Fibroblast of villous mesenchyme (primary cell): ENCODE data around the gene HAP1. TPM values are rescaled to one million over a fixed set of nuclear protein-coding genes. Genes with fewer than 3 reads are reported as not detected.

ENCODE experiments used
- DNase-seq: peaks from one replicate; pipeline ENCODE4 v3.0.0-alpha.2; 2010; ENCODE audit warnings: low read depth
- H3K4me3 ChIP-seq: 2 replicates; pipeline ENCODE4 v1.5.1; 2011; ENCODE audit warnings: low read depth, mild to moderate bottlenecking, low read length
- total RNA-seq: library from RNA; depleted of rRNA; stranded (reverse); fragments of >200 nt; gene quantifications from 2 replicates; pipeline ENCODE4 v1.2.3, GENCODE V29; 2012
- TF ChIP-seq, protein P1 (sequence below): IDR thresholded peaks from 2 replicates; pipeline ENCODE4 v1.5.1; 2012; ENCODE audit warnings: low read depth, mild to moderate bottlenecking, low read length; ENCODE audit not compliant: insufficient read depth

Gene HAP1
- total RNA-seq, 1 donor = under 0.01 TPM

DNA sequence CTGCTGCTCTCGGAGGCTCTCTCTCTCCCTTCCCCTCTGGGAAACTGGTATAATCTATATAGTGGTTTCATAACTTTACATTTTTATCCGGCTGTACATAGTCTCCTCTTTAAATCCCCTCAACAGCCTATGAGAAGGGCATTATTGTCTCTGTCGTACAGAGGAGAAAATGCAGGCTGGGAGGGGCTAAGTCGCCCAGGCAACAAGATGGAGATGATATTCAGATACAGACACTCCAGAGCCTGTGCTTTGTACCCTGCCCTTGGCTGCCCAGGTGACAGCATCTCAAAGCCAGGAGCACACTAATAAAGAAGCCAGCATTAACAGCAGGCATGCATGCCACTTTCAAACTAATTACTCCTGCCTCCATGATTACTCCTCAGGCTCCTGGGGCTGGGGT lies 50.4 kb downstream of the HAP1 start:
- TF ChIP-seq, protein P1, sequence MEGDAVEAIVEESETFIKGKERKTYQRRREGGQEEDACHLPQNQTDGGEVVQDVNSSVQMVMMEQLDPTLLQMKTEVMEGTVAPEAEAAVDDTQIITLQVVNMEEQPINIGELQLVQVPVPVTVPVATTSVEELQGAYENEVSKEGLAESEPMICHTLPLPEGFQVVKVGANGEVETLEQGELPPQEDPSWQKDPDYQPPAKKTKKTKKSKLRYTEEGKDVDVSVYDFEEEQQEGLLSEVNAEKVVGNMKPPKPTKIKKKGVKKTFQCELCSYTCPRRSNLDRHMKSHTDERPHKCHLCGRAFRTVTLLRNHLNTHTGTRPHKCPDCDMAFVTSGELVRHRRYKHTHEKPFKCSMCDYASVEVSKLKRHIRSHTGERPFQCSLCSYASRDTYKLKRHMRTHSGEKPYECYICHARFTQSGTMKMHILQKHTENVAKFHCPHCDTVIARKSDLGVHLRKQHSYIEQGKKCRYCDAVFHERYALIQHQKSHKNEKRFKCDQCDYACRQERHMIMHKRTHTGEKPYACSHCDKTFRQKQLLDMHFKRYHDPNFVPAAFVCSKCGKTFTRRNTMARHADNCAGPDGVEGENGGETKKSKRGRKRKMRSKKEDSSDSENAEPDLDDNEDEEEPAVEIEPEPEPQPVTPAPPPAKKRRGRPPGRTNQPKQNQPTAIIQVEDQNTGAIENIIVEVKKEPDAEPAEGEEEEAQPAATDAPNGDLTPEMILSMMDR = no peak
- no peak overlapping the region for H3K4me3 ChIP-seq
- DNase-seq = no peak

DNA sequence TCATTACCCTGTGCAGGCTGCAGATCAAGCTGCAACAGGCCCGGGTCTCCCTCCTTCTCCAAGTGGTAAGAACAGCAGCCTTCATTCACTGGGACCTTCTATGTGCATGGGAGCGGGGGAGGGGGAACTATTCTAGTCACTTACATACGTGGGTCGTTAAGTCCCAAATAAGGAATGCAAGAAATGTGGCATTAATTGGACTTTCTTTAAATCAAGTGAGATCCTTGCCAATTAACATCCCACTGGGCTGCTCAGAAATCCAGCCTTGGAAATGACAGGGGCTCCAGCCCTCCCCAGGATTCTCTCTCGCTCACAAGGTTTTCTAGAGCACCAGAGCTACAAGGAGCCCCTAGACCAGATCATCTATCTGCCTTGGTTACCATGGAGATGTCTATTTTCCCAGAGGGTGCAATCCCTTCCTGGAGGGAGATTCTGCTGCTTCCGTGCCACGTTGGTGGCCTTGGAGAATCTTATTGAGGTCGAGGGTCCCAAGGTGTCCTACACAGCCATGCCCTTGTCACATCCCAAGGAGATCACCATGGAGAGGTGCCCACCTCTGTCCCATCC lies 50.9 kb downstream of the HAP1 start:
- DNase-seq = no peak
- TF ChIP-seq, protein P1 = no peak
- no peak overlapping the region for H3K4me3 ChIP-seq

DNA sequence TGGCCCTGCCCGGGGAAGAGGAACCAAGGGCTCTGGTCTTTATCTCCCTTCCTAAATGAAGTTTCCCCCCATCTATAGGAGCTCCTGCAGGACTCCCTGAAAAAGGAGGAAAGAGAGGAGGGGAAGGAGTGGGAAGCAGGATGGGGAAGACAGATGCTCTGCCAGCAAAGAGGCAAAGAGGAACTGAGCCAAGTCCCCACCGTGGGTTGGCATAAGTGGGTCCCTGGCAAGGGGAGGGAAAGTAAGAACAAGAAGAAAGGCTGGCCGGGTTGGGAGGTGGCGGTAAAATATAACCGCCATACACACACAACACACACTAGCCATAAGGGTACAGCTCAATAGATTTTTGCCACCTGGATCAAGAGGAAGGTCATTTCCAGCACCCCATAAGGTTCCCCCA lies 51.8 kb downstream of the HAP1 start:
- H3K4me3 ChIP-seq = no peak overlapping the region
- TF ChIP-seq, protein P1 = no peak
- DNase-seq = no peak

DNA sequence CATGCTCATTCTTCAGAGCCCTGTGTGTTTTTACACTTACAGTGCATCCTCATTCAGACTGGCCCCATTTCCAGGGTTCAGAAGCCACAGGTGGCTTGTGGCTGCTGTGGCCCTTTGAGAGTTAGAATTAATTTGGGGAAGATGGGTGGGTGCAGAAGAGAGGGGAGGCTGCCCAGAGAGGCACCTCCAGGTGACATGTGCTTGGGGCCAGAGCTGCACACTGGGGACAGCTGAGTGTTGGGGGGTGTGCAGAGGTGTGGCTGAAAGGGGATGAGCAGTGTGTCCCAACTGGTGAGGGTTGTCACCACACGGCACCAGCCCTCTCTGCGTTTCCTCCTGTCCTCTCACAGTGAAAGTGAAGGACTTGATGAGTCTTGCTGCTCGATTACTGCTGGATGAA lies 52.7 kb downstream of the HAP1 start:
- DNase-seq = no peak
- TF ChIP-seq, protein P1 = no peak
- no peak overlapping the region for H3K4me3 ChIP-seq

GRCh38 chr17:41680426-41681040 lies 53.9 kb downstream of the HAP1 start:
- DNase-seq = no peak
- TF ChIP-seq, protein P1 = no peak
- H3K4me3 ChIP-seq = no peak overlapping the region

- DNase-seq = no peak
- TF ChIP-seq, protein P1 = no peak
- no peak overlapping the region for H3K4me3 ChIP-seq
These were observed 54.6 kb downstream of the HAP1 start for GRCh38 chr17:41679740-41680425.
